ENCODE results near the gene MRPL42. TPM values are rescaled to one million over a fixed set of nuclear protein-coding genes. Genes with fewer than 3 reads are reported as not detected.

MRPL42 gene
- total and polyA plus RNA-seq, 2 donors (not counting 1 experiment from before 2014, with no cell fraction given): 31.5 to 45.2 TPM

DNA sequence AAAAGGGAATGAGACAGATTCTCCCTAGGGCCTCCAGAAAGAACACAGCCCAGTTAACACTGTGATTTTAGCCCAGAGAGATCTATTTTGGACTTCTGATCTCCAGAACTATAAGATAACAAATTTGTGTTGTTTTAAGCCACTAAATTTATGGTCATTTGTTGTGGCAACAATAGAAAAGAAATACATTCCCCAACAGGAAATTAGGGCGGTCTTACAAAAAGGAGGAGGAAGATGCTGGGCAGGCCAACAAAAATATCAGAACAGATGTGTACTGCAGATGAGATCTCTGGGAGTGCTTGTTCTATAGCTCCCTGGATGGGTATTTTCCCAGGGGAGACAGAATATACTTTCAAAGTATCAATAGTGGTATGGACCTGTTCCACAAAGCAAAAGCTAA is 73.2 kb downstream of the MRPL42 start:
- Histone ChIP-seq H3K9me3 (ENCODE audit: control extremely low read depth in 1 of 3, control insufficient read depth in 2 of 3, insufficient read depth in 1 of 3, low read length in 2 of 3) (no peaks in the 10 kb centered on the region), H3K27ac (ENCODE audit: low read length in 2 of 2) (no peak overlapping the region), H3K4me3 (ENCODE audit: control extremely low read depth in 1 of 5, extremely low read depth in 1 of 5, insufficient read depth in 1 of 5, low read depth in 2 of 5, low read length in 4 of 5) (no peak overlapping the region), H4K20me1 (ENCODE audit: control insufficient read depth, insufficient read depth, low read length, poor library complexity, severe bottlenecking) (no peaks in the 10 kb centered on the region), H3K9ac (ENCODE audit: low read length) (no peak overlapping the region), H3K36me3 (replicated peaks in 1 of 2; ENCODE audit: control extremely low read depth in 1 of 2, control insufficient read depth in 1 of 2, extremely low read depth in 1 of 2, insufficient read depth in 2 of 2, low read length in 1 of 2) (no peaks in the 10 kb centered on the region), H2AFZ (ENCODE audit: insufficient read depth, low read depth, low read length, poor library complexity, severe bottlenecking) (no peak overlapping the region), H3K4me1 (ENCODE audit: control insufficient read depth in 2 of 2, insufficient read depth in 2 of 2, low read length in 2 of 2) (peaks cover 20 to 23% of the 10 kb centered on the region in 2 donors), H3K4me2 (replicated peaks; ENCODE audit: low read depth, low read length, poor library complexity, severe bottlenecking) (no peak overlapping the region), H3K79me2 (ENCODE audit: control insufficient read depth, insufficient read depth, low read length) (no peaks in the 10 kb centered on the region), H3K27me3 (replicated peaks in 1 of 4; ENCODE audit: control extremely low read depth in 1 of 4, control insufficient read depth in 3 of 4, insufficient read depth in 4 of 4, low read length in 3 of 4) (peaks cover 0 to 3% (median 0%) of the 10 kb centered on the region in 4 experiments)
- ChIA-PET POLR2A (no interaction called here), CTCF (interaction anchor here (1.4 kb wide), 1 partner anchor 562 kb away, joined by 3 read pairs; no protein-coding TSS in a partner anchor)
- Mint-ChIP-seq H3K27me3 (peaks cover 9% of the 10 kb centered on the region), H3K4me1 (peaks cover 22% of the 10 kb centered on the region), H3K9me3 (ENCODE audit: insufficient read depth) (no peaks in the 10 kb centered on the region), H3K27ac (no peak overlapping the region), H3K4me3 (no peak overlapping the region)
- intact Hi-C loops (cut with micrococcal nuclease): no loop called here
- ATAC-seq (ENCODE audit: low read depth): no peak
- DNase-seq: no peak
- TF ChIP-seq EZH2 (IDR thresholded peaks at IDR 0.05; ENCODE audit: borderline replicate concordance, insufficient read depth, low read depth, low read length, poor library complexity, severe bottlenecking): no peak
- TF ChIP-seq, protein P1, sequence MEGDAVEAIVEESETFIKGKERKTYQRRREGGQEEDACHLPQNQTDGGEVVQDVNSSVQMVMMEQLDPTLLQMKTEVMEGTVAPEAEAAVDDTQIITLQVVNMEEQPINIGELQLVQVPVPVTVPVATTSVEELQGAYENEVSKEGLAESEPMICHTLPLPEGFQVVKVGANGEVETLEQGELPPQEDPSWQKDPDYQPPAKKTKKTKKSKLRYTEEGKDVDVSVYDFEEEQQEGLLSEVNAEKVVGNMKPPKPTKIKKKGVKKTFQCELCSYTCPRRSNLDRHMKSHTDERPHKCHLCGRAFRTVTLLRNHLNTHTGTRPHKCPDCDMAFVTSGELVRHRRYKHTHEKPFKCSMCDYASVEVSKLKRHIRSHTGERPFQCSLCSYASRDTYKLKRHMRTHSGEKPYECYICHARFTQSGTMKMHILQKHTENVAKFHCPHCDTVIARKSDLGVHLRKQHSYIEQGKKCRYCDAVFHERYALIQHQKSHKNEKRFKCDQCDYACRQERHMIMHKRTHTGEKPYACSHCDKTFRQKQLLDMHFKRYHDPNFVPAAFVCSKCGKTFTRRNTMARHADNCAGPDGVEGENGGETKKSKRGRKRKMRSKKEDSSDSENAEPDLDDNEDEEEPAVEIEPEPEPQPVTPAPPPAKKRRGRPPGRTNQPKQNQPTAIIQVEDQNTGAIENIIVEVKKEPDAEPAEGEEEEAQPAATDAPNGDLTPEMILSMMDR (IDR thresholded peaks at IDR 0.05): no peak
- no CpG with 5 or more reads among the region's 1 CpG for WGBS (ENCODE audit: insufficient coverage)

DNA sequence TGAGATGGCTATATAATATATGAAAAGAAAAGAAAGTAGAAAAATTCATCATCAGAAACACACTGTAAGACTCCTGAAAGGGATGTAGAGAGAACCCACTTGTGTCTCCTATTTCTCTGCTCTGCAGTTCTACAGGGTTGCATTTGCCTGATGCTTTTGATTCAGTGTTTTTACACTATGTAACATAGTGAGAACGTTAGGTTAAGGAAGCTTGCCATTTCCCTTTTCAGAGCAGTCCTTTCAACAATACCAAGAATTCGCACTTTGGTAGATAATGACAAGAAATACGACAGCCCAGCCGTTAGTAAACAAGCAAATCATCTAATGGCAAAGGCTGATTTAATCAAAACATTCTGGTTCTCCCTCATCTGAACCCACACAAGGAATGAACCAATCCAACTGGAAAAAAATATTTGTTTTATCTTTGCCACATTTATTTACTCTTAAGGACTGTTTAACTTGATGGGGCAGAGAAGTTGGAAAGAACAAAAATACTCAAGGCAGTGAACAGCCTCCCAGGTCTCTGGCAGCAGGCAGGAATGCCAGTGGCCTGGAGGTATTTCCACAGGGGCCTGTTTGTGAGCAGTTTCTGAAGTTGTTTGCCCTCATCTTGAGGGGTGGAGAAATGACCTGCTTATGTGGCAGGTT is 74.4 kb downstream of the MRPL42 start:
- Histone ChIP-seq H3K9ac (ENCODE audit: low read length) (no peak overlapping the region), H3K4me3 (ENCODE audit: control extremely low read depth in 1 of 5, extremely low read depth in 1 of 5, insufficient read depth in 1 of 5, low read depth in 2 of 5, low read length in 4 of 5) (no peak overlapping the region), H3K4me1 (ENCODE audit: control insufficient read depth in 2 of 2, insufficient read depth in 2 of 2, low read length in 2 of 2) (peaks cover 9 to 12% of the 10 kb centered on the region in 2 donors), H3K79me2 (ENCODE audit: control insufficient read depth, insufficient read depth, low read length) (no peaks in the 10 kb centered on the region), H4K20me1 (ENCODE audit: control insufficient read depth, insufficient read depth, low read length, poor library complexity, severe bottlenecking) (no peaks in the 10 kb centered on the region), H3K27ac (ENCODE audit: low read length in 2 of 2) (no peak overlapping the region), H3K27me3 (replicated peaks in 1 of 4; ENCODE audit: control extremely low read depth in 1 of 4, control insufficient read depth in 3 of 4, insufficient read depth in 4 of 4, low read length in 3 of 4) (peaks cover 0 to 3% (median 0%) of the 10 kb centered on the region in 4 experiments), H3K36me3 (replicated peaks in 1 of 2; ENCODE audit: control extremely low read depth in 1 of 2, control insufficient read depth in 1 of 2, extremely low read depth in 1 of 2, insufficient read depth in 2 of 2, low read length in 1 of 2) (no peaks in the 10 kb centered on the region), H2AFZ (ENCODE audit: insufficient read depth, low read depth, low read length, poor library complexity, severe bottlenecking) (no peak overlapping the region), H3K4me2 (replicated peaks; ENCODE audit: low read depth, low read length, poor library complexity, severe bottlenecking) (no peak overlapping the region), H3K9me3 (ENCODE audit: control extremely low read depth in 1 of 3, control insufficient read depth in 2 of 3, insufficient read depth in 1 of 3, low read length in 2 of 3) (no peaks in the 10 kb centered on the region)
- ChIA-PET POLR2A (no interaction called here), CTCF (no interaction called here)
- no peaks in the 10 kb centered on the region for H3K9me3 Mint-ChIP-seq (ENCODE audit: insufficient read depth)
- ATAC-seq (ENCODE audit: low read depth): no peak
- DNase-seq: no peak
- peaks cover 11% of the 10 kb centered on the region for H3K4me1 Mint-ChIP-seq
- H3K27me3 Mint-ChIP-seq: peaks cover 9% of the 10 kb centered on the region
- H3K4me3 Mint-ChIP-seq: no peak overlapping the region
- no CpG with 5 or more reads among the region's 4 CpGs for WGBS (ENCODE audit: insufficient coverage)
- intact Hi-C loops (cut with micrococcal nuclease): no loop called here
- TF ChIP-seq EZH2 (IDR thresholded peaks at IDR 0.05; ENCODE audit: borderline replicate concordance, insufficient read depth, low read depth, low read length, poor library complexity, severe bottlenecking): no peak
- TF ChIP-seq, protein P1 (IDR thresholded peaks at IDR 0.05): no peak
- H3K27ac Mint-ChIP-seq: no peak overlapping the region
